HG02981 (cell line): ENCODE data around the gene DEDD.

Source experiments
- ATAC-seq: cut with Tn5 transposase; IDR thresholded peaks from one replicate; pipeline ENCODE4 v1.9.1; 2021; ENCODE audit warnings: mild to moderate bottlenecking, moderate library complexity; ENCODE audit not compliant: unreplicated experiment

Gene DEDD

GRCh38 chr1:161096015-161096414 lies 36.5 kb downstream of the DEDD start:
- ATAC-seq, result peak; percentile 43

- ATAC-seq, result no peak
Observed at GRCh38 chr1:161095230-161095629, 37.2 kb downstream of the DEDD start.

GRCh38 chr1:161094481-161094880 lies 38.0 kb downstream of the DEDD start:
- ATAC-seq, result no peak

GRCh38 chr1:161092621-161093028 lies 39.8 kb downstream of the DEDD start:
- no peak for ATAC-seq

- no peak for ATAC-seq
Observed at GRCh38 chr1:161091796-161092507, 40.5 kb downstream of the DEDD start.

GRCh38 chr1:161091093-161091492 lies 41.4 kb downstream of the DEDD start:
- ATAC-seq, result no peak

- no peak for ATAC-seq
Observed at GRCh38 chr1:161090617-161091016, 41.9 kb downstream of the DEDD start.

- ATAC-seq, result no peak
Observed at GRCh38 chr1:161089938-161090337, 42.5 kb downstream of the DEDD start.

GRCh38 chr1:161089251-161089924 lies 43.1 kb downstream of the DEDD start, which contains the start of gene NECTIN4:
NECTIN4 (minus strand) TSS chr1:161089558; CDS start chr1:161089296, 262 bp downstream.
- ATAC-seq, result no peak

GRCh38 chr1:161088587-161089110 lies 43.8 kb downstream of the DEDD start:
- ATAC-seq, result no peak

- no peak for ATAC-seq
Observed at GRCh38 chr1:161086457-161086856, 46.0 kb downstream of the DEDD start.

- ATAC-seq, result no peak
Observed at GRCh38 chr1:161085165-161085564, 47.3 kb downstream of the DEDD start.

- no peak for ATAC-seq
Observed at GRCh38 chr1:161084597-161084988, 47.9 kb downstream of the DEDD start.

- no peak for ATAC-seq
Observed at GRCh38 chr1:161083748-161084596, 48.5 kb downstream of the DEDD start.

- ATAC-seq, result no peak
Observed at GRCh38 chr1:161082996-161083747, 49.3 kb downstream of the DEDD start.

GRCh38 chr1:161082483-161082882 lies 50.0 kb downstream of the DEDD start:
- ATAC-seq, result no peak

- no peak for ATAC-seq
Observed at GRCh38 chr1:161081519-161081918, 50.9 kb downstream of the DEDD start.

GRCh38 chr1:161080441-161081405 lies 51.7 kb downstream of the DEDD start:
- ATAC-seq, result no peak

- no peak for ATAC-seq
Observed at GRCh38 chr1:161079436-161080110, 52.9 kb downstream of the DEDD start.
